ENCODE data around the gene ANKRD65.
"Not testable (repeated sequence)": the region's sequence is repeated elsewhere in the genome, so short reads cannot be mapped to it uniquely, and the experiment has no call there.

The ANKRD65 gene

GRCh38 chr1:1371364-1371745 lies 49.7 kb downstream of the ANKRD65 start:
- no peak for FAIRE-seq
- no peak for TF ChIP-seq CTCF (IDR thresholded peaks at IDR 0.05; ENCODE audit: insufficient read depth, missing control alignments)
- no peak for DNase-seq (ENCODE audit: insufficient read length, low spot score)

GRCh38 chr1:1370771-1371300 lies 50.2 kb downstream of the ANKRD65 start:
- DNase-seq (ENCODE audit: insufficient read length, low spot score) (no peak), FAIRE-seq (no peak)
- TF ChIP-seq CTCF (IDR thresholded peaks at IDR 0.05; ENCODE audit: insufficient read depth, missing control alignments) = no peak

- FAIRE-seq; DNase-seq (ENCODE audit: insufficient read length, low spot score): not testable (repeated sequence)
These were observed 51.0 kb downstream of the ANKRD65 start for GRCh38 chr1:1370094-1370493.
